DOHH2 (cell line): ENCODE measurements around the gene CNTNAP2.

Experiments used
- H3F3A ChIP-seq: fragments of 200-600 bp; sonication (generic), shearing (Covaris generic); 2 replicates; pipeline ENCODE4 v1.6.0; 2016; ENCODE audit warnings: antibody characterized with exemption, mild to moderate bottlenecking; ENCODE audit not compliant: control insufficient read depth, insufficient read depth
- H3K27ac ChIP-seq: fragments of 200-600 bp; sonication (generic); 2 replicates; pipeline ENCODE4 v1.5.1; 2014; ENCODE audit warnings: low read depth, mild to moderate bottlenecking, low read length, moderate library complexity
- H3K27me3 ChIP-seq: fragments of 200-600 bp; sonication (generic); 2 replicates; pipeline ENCODE4 v1.6.1; 2014; ENCODE audit warnings: mild to moderate bottlenecking, low read length, mixed read lengths; ENCODE audit not compliant: control insufficient read depth
- H3K36me3 ChIP-seq: fragments of 200-600 bp; sonication (generic); 2 replicates; pipeline ENCODE4 v1.6.1; 2014; ENCODE audit warnings: mild to moderate bottlenecking, low read length, moderate library complexity, mixed read lengths; ENCODE audit not compliant: control insufficient read depth
- H3K4me1 ChIP-seq: fragments of 200-600 bp; sonication (generic); 2 replicates; pipeline ENCODE4 v1.6.1; 2014; ENCODE audit warnings: mild to moderate bottlenecking, low read length, mixed read lengths; ENCODE audit not compliant: control insufficient read depth
- H3K4me2 ChIP-seq: fragments of 200-600 bp; sonication (generic); 2 replicates; pipeline ENCODE4 v1.6.0; 2014; ENCODE audit warnings: mild to moderate bottlenecking, low read length, moderate library complexity
- H3K4me3 ChIP-seq: fragments of 200-600 bp; sonication (generic); 2 replicates; pipeline ENCODE4 v1.5.1; 2014; ENCODE audit warnings: mild to moderate bottlenecking, low read length, mixed read lengths
- H3K79me2 ChIP-seq: fragments of 200-600 bp; sonication (generic); 2 replicates; pipeline ENCODE4 v1.6.1; 2014; ENCODE audit warnings: mild to moderate bottlenecking, low read length, mixed read lengths; ENCODE audit not compliant: control insufficient read depth
- H3K9me2 ChIP-seq: fragments of 200-600 bp; sonication (generic); replicated peaks from 2 replicates; pipeline ENCODE4 v1.6.1; 2014; ENCODE audit warnings: mild to moderate bottlenecking, low read length, mixed read lengths; ENCODE audit not compliant: control insufficient read depth
- H3K9me3 ChIP-seq: fragments of 200-600 bp; sonication (generic); 2 replicates; pipeline ENCODE4 v1.6.1; 2014; ENCODE audit warnings: antibody characterized with exemption, low read length, mixed read lengths; ENCODE audit not compliant: control insufficient read depth, insufficient read depth
- H4K20me1 ChIP-seq: fragments of 200-600 bp; sonication (generic); 2 replicates; pipeline ENCODE4 v1.6.0; 2014; ENCODE audit warnings: low read depth, mild to moderate bottlenecking, antibody characterized with exemption, low read length, moderate library complexity; ENCODE audit not compliant: control insufficient read depth, insufficient read depth
- CTCF ChIP-seq: fragments of 200-600 bp; sonication (generic); IDR thresholded peaks from one replicate; pipeline ENCODE4 v1.5.1; 2014; ENCODE audit warnings: antibody characterized with exemption, mild to moderate bottlenecking, low read depth, low read length; ENCODE audit not compliant: poor library complexity, severe bottlenecking
- EZH2phosphoT487 ChIP-seq: fragments of 200-600 bp; sonication (generic); IDR thresholded peaks from 2 replicates; pipeline ENCODE4 v1.6.1; 2017; ENCODE audit warnings: borderline replicate concordance, mild to moderate bottlenecking, antibody characterized with exemption, low read length, moderate library complexity, mixed read lengths

CNTNAP2 gene

GRCh38 chr7:148286150-148286549 is 2169.5 kb downstream of the CNTNAP2 start:
- no peak overlapping the region for H3K4me2 ChIP-seq
- H3K4me1 ChIP-seq, result peaks cover 21% of the 10 kb centered on the region
- no peaks in the 10 kb centered on the region for H3K27me3 ChIP-seq
- TF ChIP-seq CTCF, result peak; percentile 72
- no peak for TF ChIP-seq EZH2phosphoT487
- no peaks in the 10 kb centered on the region for H3K36me3 ChIP-seq
- no peaks in the 10 kb centered on the region for H4K20me1 ChIP-seq
- no peak overlapping the region for H3K4me3 ChIP-seq
- no peaks in the 10 kb centered on the region for H3K9me3 ChIP-seq
- H3F3A ChIP-seq, result no peaks in the 10 kb centered on the region
- no peaks in the 10 kb centered on the region for H3K9me2 ChIP-seq
- H3K79me2 ChIP-seq, result no peaks in the 10 kb centered on the region
- no peak overlapping the region for H3K27ac ChIP-seq

- no peaks in the 10 kb centered on the region for H3K27me3 ChIP-seq
- H3K4me2 ChIP-seq, result no peak overlapping the region
- no peaks in the 10 kb centered on the region for H3F3A ChIP-seq
- no peak overlapping the region for H3K27ac ChIP-seq
- H4K20me1 ChIP-seq, result no peaks in the 10 kb centered on the region
- H3K9me2 ChIP-seq, result no peaks in the 10 kb centered on the region
- no peaks in the 10 kb centered on the region for H3K79me2 ChIP-seq
- H3K36me3 ChIP-seq, result no peaks in the 10 kb centered on the region
- H3K4me3 ChIP-seq, result no peak overlapping the region
- no peak for TF ChIP-seq CTCF
- no peak for TF ChIP-seq EZH2phosphoT487
- H3K9me3 ChIP-seq, result no peaks in the 10 kb centered on the region
- H3K4me1 ChIP-seq, result peaks cover 25% of the 10 kb centered on the region
These were observed 2170.9 kb downstream of the CNTNAP2 start for GRCh38 chr7:148287538-148287937.

GRCh38 chr7:148288592-148289151 is 2172.1 kb downstream of the CNTNAP2 start:
- Histone ChIP-seq H3F3A (no peaks in the 10 kb centered on the region), H3K9me2 (no peaks in the 10 kb centered on the region), H3K4me3 (no peak overlapping the region), H3K9me3 (no peaks in the 10 kb centered on the region), H3K4me2 (no peak overlapping the region), H3K4me1 (peaks cover 33% of the 10 kb centered on the region), H3K27me3 (no peaks in the 10 kb centered on the region), H3K79me2 (no peaks in the 10 kb centered on the region), H4K20me1 (no peaks in the 10 kb centered on the region), H3K36me3 (no peaks in the 10 kb centered on the region), H3K27ac (no peak overlapping the region)
- TF ChIP-seq EZH2phosphoT487 (no peak), CTCF (no peak)
